SK-N-SH treated with all-trans-retinoic acid at 6 μM for 48 hours (cell line): ENCODE data around the gene PKM.

Experiments used
- OSR1 ChIP-seq: fragments of 250-450 bp; sonication (Bioruptor Pico); IDR thresholded peaks from 2 replicates; pipeline ENCODE4 v1.8.0; 2022; ENCODE audit warnings: moderate library complexity, mild to moderate bottlenecking, inconsistent platforms
- TCF4 ChIP-seq: fragments of 250-450 bp; sonication (Bioruptor Pico); IDR thresholded peaks from 2 replicates; pipeline ENCODE4 v1.8.0; 2021; ENCODE audit warnings: mild to moderate bottlenecking, moderate library complexity, borderline replicate concordance
- ZFP3 ChIP-seq: fragments of 250-450 bp; sonication (Bioruptor Pico); IDR thresholded peaks from 2 replicates; pipeline ENCODE4 v1.5.0; 2020; ENCODE audit warnings: mild to moderate bottlenecking, moderate library complexity
- TF ChIP-seq, protein P1 (sequence below): fragments of 250-450 bp; sonication (Bioruptor Pico); IDR thresholded peaks from 2 replicates; pipeline ENCODE4 v1.8.0; 2020; ENCODE audit warnings: mild to moderate bottlenecking, moderate library complexity, borderline replicate concordance

- no peak for TF ChIP-seq ZFP3
- no peak for TF ChIP-seq OSR1 (CRISPR knock-in tag)
- TF ChIP-seq TCF4 (CRISPR knock-in tag) = no peak
- TF ChIP-seq, protein P1, sequence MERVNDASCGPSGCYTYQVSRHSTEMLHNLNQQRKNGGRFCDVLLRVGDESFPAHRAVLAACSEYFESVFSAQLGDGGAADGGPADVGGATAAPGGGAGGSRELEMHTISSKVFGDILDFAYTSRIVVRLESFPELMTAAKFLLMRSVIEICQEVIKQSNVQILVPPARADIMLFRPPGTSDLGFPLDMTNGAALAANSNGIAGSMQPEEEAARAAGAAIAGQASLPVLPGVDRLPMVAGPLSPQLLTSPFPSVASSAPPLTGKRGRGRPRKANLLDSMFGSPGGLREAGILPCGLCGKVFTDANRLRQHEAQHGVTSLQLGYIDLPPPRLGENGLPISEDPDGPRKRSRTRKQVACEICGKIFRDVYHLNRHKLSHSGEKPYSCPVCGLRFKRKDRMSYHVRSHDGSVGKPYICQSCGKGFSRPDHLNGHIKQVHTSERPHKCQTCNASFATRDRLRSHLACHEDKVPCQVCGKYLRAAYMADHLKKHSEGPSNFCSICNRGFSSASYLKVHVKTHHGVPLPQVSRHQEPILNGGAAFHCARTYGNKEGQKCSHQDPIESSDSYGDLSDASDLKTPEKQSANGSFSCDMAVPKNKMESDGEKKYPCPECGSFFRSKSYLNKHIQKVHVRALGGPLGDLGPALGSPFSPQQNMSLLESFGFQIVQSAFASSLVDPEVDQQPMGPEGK = 0 out of 2 replicates have a peak, but pooled peaks have one; percentile 18
These were observed 33.3 kb downstream of the PKM start, which contains the start of gene GRAMD2A for GRCh38 chr15:72197460-72198355.
